Stimulated activated CD4-positive, alpha-beta T cell treated with anti-CD3 and anti-CD28 coated beads, Interleukin-1b, Interleukin-23, amount 100 ng/mL, for 1 hour (primary cell): Measurements from ENCODE around the gene RGS1.

ENCODE experiments used
- DNase-seq, 2 donors: peaks; one replicate each; pipeline ENCODE4 v3.0.0-alpha.2; 2020; ENCODE audit warnings: low read depth in 2 of 2

Gene RGS1

GRCh38 chr1:192553741-192554140 lies 21.8 kb upstream of the RGS1 start:
- DNase-seq, result no peak

GRCh38 chr1:192554904-192555303 lies 20.7 kb upstream of the RGS1 start:
- DNase-seq, result no peak

GRCh38 chr1:192555399-192555798 lies 20.2 kb upstream of the RGS1 start:
- no peak for DNase-seq

- DNase-seq, result no peak
Measured at GRCh38 chr1:192557841-192558595, 17.6 kb upstream of the RGS1 start.

- DNase-seq, result no peak
Measured at GRCh38 chr1:192559115-192560006, 16.2 kb upstream of the RGS1 start.

- no peak for DNase-seq
Measured at GRCh38 chr1:192561301-192561700, 14.3 kb upstream of the RGS1 start.

GRCh38 chr1:192563129-192563528 lies 12.4 kb upstream of the RGS1 start:
- DNase-seq, result no peak

GRCh38 chr1:192564099-192564498 lies 11.5 kb upstream of the RGS1 start:
- DNase-seq, result no peak

GRCh38 chr1:192565946-192566345 lies 9.6 kb upstream of the RGS1 start:
- DNase-seq, result no peak

GRCh38 chr1:192566657-192567056 lies 8.9 kb upstream of the RGS1 start:
- DNase-seq, result no peak

GRCh38 chr1:192568063-192568462 lies 7.5 kb upstream of the RGS1 start:
- no peak for DNase-seq

- no peak for DNase-seq
Measured at GRCh38 chr1:192571668-192572067, 3.9 kb upstream of the RGS1 start.

- DNase-seq, result no peak
Measured at GRCh38 chr1:192573499-192573898, 2.1 kb upstream of the RGS1 start.

GRCh38 chr1:192574073-192574472 lies 1.5 kb upstream of the RGS1 start:
- DNase-seq, result no peak

- DNase-seq, result no peak
Measured at GRCh38 chr1:192576190-192577144, 894 bp downstream of the RGS1 start.

GRCh38 chr1:192577145-192578140 lies 1.9 kb downstream of the RGS1 start:
- no peak for DNase-seq

GRCh38 chr1:192578144-192578909 lies 2.8 kb downstream of the RGS1 start:
- DNase-seq, result no peak

- no peak for DNase-seq
Measured at GRCh38 chr1:192579010-192579738, 3.6 kb downstream of the RGS1 start.

GRCh38 chr1:192580351-192580962 lies 4.9 kb downstream of the RGS1 start:
- no peak for DNase-seq
